Measurements from ENCODE around the gene ERICH2. TPM values are rescaled to one million over a fixed set of nuclear protein-coding genes. Genes with fewer than 3 reads are reported as not detected.

The ERICH2 gene
- total and polyA plus RNA-seq, 9 donors, result 0.23 to 3.2 (median 1.3) TPM; not detected in 1

GRCh38 chr2:170824526-170825015 is 54.4 kb downstream of the ERICH2 start:
- Histone ChIP-seq H3K4me1 (ENCODE audit: insufficient read depth) (peaks cover 9% of the 10 kb centered on the region), H3K27me3 (peaks cover 4% of the 10 kb centered on the region), H3K27ac (no peak overlapping the region), H3K9me3 (no peaks in the 10 kb centered on the region), H3K36me3 (no peaks in the 10 kb centered on the region), H3K4me3 (no peak overlapping the region)
- WGBS, 3 donors, result 25 to 55% (median 32%) methylated on average over 2 of the region's 2 CpGs
- no peak for DNase-seq
- TF ChIP-seq EP300 (IDR thresholded peaks at IDR 0.05) (no peak), CTCF (IDR thresholded peaks at IDR 0.05) (no peak), POLR2A (IDR thresholded peaks at IDR 0.05) (no peak)
- intact Hi-C loops (cut with DNase I), result no loop called here

- Histone ChIP-seq H3K4me3 (no peak overlapping the region), H3K27ac (no peak overlapping the region), H3K36me3 (no peaks in the 10 kb centered on the region), H3K27me3 (no peaks in the 10 kb centered on the region), H3K9me3 (no peaks in the 10 kb centered on the region), H3K4me1 (ENCODE audit: insufficient read depth) (peaks cover 3% of the 10 kb centered on the region)
- 52 to 75% (median 61%) methylated on average over 6 of the region's 6 CpGs for WGBS, 3 donors
- DNase-seq, result no peak
- TF ChIP-seq EP300 (IDR thresholded peaks at IDR 0.05), result no peak
- no peak for TF ChIP-seq CTCF (IDR thresholded peaks at IDR 0.05)
- TF ChIP-seq POLR2A (IDR thresholded peaks at IDR 0.05), result no peak
- intact Hi-C loops (cut with DNase I), result no loop called here
Measured at GRCh38 chr2:170827841-170828532, 57.8 kb downstream of the ERICH2 start.

GRCh38 chr2:170828533-170828916 is 58.3 kb downstream of the ERICH2 start:
- 61 to 70% (median 64%) methylated on average over 5 of the region's 5 CpGs for WGBS, 3 donors
- Histone ChIP-seq H3K27ac (no peak overlapping the region), H3K4me1 (ENCODE audit: insufficient read depth) (peaks cover 3% of the 10 kb centered on the region), H3K9me3 (no peaks in the 10 kb centered on the region), H3K27me3 (no peaks in the 10 kb centered on the region), H3K36me3 (no peaks in the 10 kb centered on the region), H3K4me3 (no peak overlapping the region)
- intact Hi-C loops (cut with DNase I), result no loop called here
- DNase-seq, result no peak
- TF ChIP-seq POLR2A (IDR thresholded peaks at IDR 0.05), result no peak
- no peak for TF ChIP-seq EP300 (IDR thresholded peaks at IDR 0.05)
- TF ChIP-seq CTCF (IDR thresholded peaks at IDR 0.05), result no peak

GRCh38 chr2:170829036-170829435 is 58.9 kb downstream of the ERICH2 start:
- Histone ChIP-seq H3K36me3 (no peaks in the 10 kb centered on the region), H3K9me3 (no peaks in the 10 kb centered on the region), H3K27ac (no peak overlapping the region), H3K4me3 (no peak overlapping the region), H3K27me3 (no peaks in the 10 kb centered on the region), H3K4me1 (ENCODE audit: insufficient read depth) (peaks cover 3% of the 10 kb centered on the region)
- no peak for TF ChIP-seq CTCF (IDR thresholded peaks at IDR 0.05)
- no peak for TF ChIP-seq EP300 (IDR thresholded peaks at IDR 0.05)
- TF ChIP-seq POLR2A (IDR thresholded peaks at IDR 0.05), result no peak
- 55 to 72% (median 70%) methylated on average over 2 of the region's 2 CpGs for WGBS, 3 donors
- DNase-seq, result no peak
- intact Hi-C loops (cut with DNase I), result no loop called here

Measured in ovary (tissue), 9 donors.